Loucy (cell line): Measurements from ENCODE around the gene SLC13A1.

Experiments used
- H2AFZ ChIP-seq: fragments of 200-600 bp; sonication (generic); 2 replicates; pipeline ENCODE4 v1.6.0; 2016; ENCODE audit warnings: antibody characterized with exemption, mild to moderate bottlenecking, low read length, moderate library complexity
- H3F3A ChIP-seq: fragments of 200-600 bp; 2 replicates; pipeline ENCODE4 v1.6.0; 2016; ENCODE audit warnings: antibody characterized with exemption, low read depth, mild to moderate bottlenecking
- H3K27me3 ChIP-seq: fragments of 200-600 bp; sonication (generic); 2 replicates; pipeline ENCODE4 v1.6.1; 2014; ENCODE audit warnings: low read length, mild to moderate bottlenecking; ENCODE audit not compliant: insufficient read depth, poor library complexity, severe bottlenecking
- H3K36me3 ChIP-seq: fragments of 200-600 bp; sonication (generic); 2 replicates; pipeline ENCODE4 v1.6.1; 2016; ENCODE audit warnings: low read length; ENCODE audit not compliant: insufficient read depth
- H3K4me1 ChIP-seq: fragments of 200-600 bp; sonication (generic); 2 replicates; pipeline ENCODE4 v1.5.1; 2014; ENCODE audit warnings: low read length, mild to moderate bottlenecking; ENCODE audit not compliant: insufficient read depth, poor library complexity, severe bottlenecking
- H3K4me2 ChIP-seq: fragments of 200-600 bp; sonication (generic); 2 replicates; pipeline ENCODE4 v1.6.0; 2014; ENCODE audit warnings: antibody characterized with exemption, low read length, low read depth, mild to moderate bottlenecking; ENCODE audit not compliant: poor library complexity, severe bottlenecking
- H3K4me3 ChIP-seq: fragments of 200-600 bp; sonication (generic); 2 replicates; pipeline ENCODE4 v1.5.1; 2014; ENCODE audit warnings: low read length, mild to moderate bottlenecking, mixed read lengths; ENCODE audit not compliant: poor library complexity, severe bottlenecking
- H3K79me2 ChIP-seq: fragments of 200-600 bp; sonication (generic); 2 replicates; pipeline ENCODE4 v1.6.1; 2014; ENCODE audit warnings: low read length; ENCODE audit not compliant: insufficient read depth
- H3K9ac ChIP-seq: fragments of 200-600 bp; sonication (generic); 2 replicates; pipeline ENCODE4 v1.6.0; 2014; ENCODE audit warnings: mild to moderate bottlenecking, low read depth, low read length, moderate library complexity; ENCODE audit not compliant: poor library complexity, severe bottlenecking
- H3K9me2 ChIP-seq: fragments of 200-600 bp; sonication (generic); replicated peaks from 2 replicates; pipeline ENCODE4 v1.6.1; 2016; ENCODE audit warnings: low read depth, low read length, mixed read lengths
- H3K9me3 ChIP-seq: fragments of 200-600 bp; sonication (generic); 2 replicates; pipeline ENCODE4 v1.6.1; 2014; ENCODE audit warnings: mild to moderate bottlenecking, antibody characterized with exemption, low read length, low read depth; ENCODE audit not compliant: insufficient read depth
- H4K20me1 ChIP-seq: fragments of 200-600 bp; sonication (generic); 2 replicates; pipeline ENCODE4 v1.6.0; 2014; ENCODE audit warnings: antibody characterized with exemption, low read length, mild to moderate bottlenecking; ENCODE audit not compliant: insufficient read depth, poor library complexity, severe bottlenecking
- CTCF ChIP-seq: fragments of 200-600 bp; sonication (generic); conservative IDR thresholded peaks from 2 replicates; pipeline ENCODE4 v1.5.1; 2014; ENCODE audit warnings: mild to moderate bottlenecking, antibody characterized with exemption, low read length
- EZH2phosphoT487 ChIP-seq: fragments of 200-600 bp; IDR thresholded peaks from 2 replicates; pipeline ENCODE4 v1.6.1; 2018; ENCODE audit warnings: antibody characterized with exemption, mild to moderate bottlenecking, moderate library complexity, borderline replicate concordance

Gene SLC13A1

GRCh38 chr7:123067814-123068213 lies 132.0 kb downstream of the SLC13A1 start:
- TF ChIP-seq CTCF (no peak), EZH2phosphoT487 (no peak)
- no peaks in the 10 kb centered on the region for H3F3A ChIP-seq
- no peaks in the 10 kb centered on the region for H4K20me1 ChIP-seq
- no peak overlapping the region for H3K9ac ChIP-seq
- no peak overlapping the region for H3K4me3 ChIP-seq
- no peaks in the 10 kb centered on the region for H3K9me3 ChIP-seq
- H3K4me2 ChIP-seq = no peak overlapping the region
- no peaks in the 10 kb centered on the region for H3K9me2 ChIP-seq
- no peaks in the 10 kb centered on the region for H3K27me3 ChIP-seq
- H3K36me3 ChIP-seq = no peaks in the 10 kb centered on the region
- H3K4me1 ChIP-seq = no peaks in the 10 kb centered on the region
- no peak overlapping the region for H2AFZ ChIP-seq
- no peaks in the 10 kb centered on the region for H3K79me2 ChIP-seq
